Aorta (tissue), 5 donors: ENCODE measurements around the gene PDHB. TPM values are rescaled to one million over a fixed set of nuclear protein-coding genes. Genes with fewer than 3 reads are reported as not detected.
"Not testable (repeated sequence)": the region's sequence is repeated elsewhere in the genome, so short reads cannot be mapped to it uniquely, and the experiment has no call there.

ENCODE experiments used
- ATAC-seq: fragments of 200-7000 bp; cut with Tn5 transposase; one replicate; pipeline ENCODE4 v1.9.1; 2022; ENCODE audit warnings: moderate library complexity; ENCODE audit not compliant: low FRiP score
- DNase-seq, 2 donors: peaks; one replicate each; pipeline ENCODE4 v3.0.0-alpha.2; 2020
- H3K27ac ChIP-seq, 2 donors: one replicate each; pipeline ENCODE4 v1.5.1; 2013; ENCODE audit warnings: low read length in 2 of 2, mild to moderate bottlenecking in 2 of 2, moderate library complexity in 2 of 2, control low read depth in 1 of 2, inconsistent platforms in 1 of 2, low read depth in 1 of 2
- H3K27me3 ChIP-seq, 2 donors: one replicate each; pipeline ENCODE4 v1.6.1; 2013; ENCODE audit warnings: control low read depth in 1 of 2, low read length in 1 of 2, mild to moderate bottlenecking in 1 of 2, moderate library complexity in 1 of 2; ENCODE audit not compliant: insufficient read depth in 2 of 2, control insufficient read depth in 1 of 2
- H3K36me3 ChIP-seq, 2 donors: one replicate each; pipeline ENCODE4 v1.6.1; 2013; ENCODE audit warnings: control low read depth in 1 of 2, low read length in 1 of 2, mild to moderate bottlenecking in 1 of 2; ENCODE audit not compliant: insufficient read depth in 2 of 2, control insufficient read depth in 1 of 2
- H3K4me1 ChIP-seq, 2 donors: one replicate each; pipeline ENCODE4 v1.6.1; 2013; ENCODE audit warnings: low read length in 2 of 2, control low read depth in 1 of 2, mild to moderate bottlenecking in 1 of 2, moderate library complexity in 1 of 2; ENCODE audit not compliant: insufficient read depth in 2 of 2, control insufficient read depth in 1 of 2
- H3K4me3 ChIP-seq, 2 donors: one replicate each; pipeline ENCODE4 v1.5.1; 2013; ENCODE audit warnings: low read length in 2 of 2, control low read depth in 1 of 2, mild to moderate bottlenecking in 1 of 2
- H3K9me3 ChIP-seq: one replicate; pipeline ENCODE4 v1.6.1; 2013; ENCODE audit warnings: mild to moderate bottlenecking, low read length; ENCODE audit not compliant: control insufficient read depth
- WGBS, 2 donors: extraction: QIAGEN DNeasy Blood & Tissue Kit; methylation state at CpG; one replicate each; pipeline ENCODE4 v1.1.7; 2013; 5-methylcytosine and 5-hydroxymethylcytosine counted together
- intact Hi-C, 2 donors: fragments of 100-400 bp; cut with DNase I; formaldehyde crosslinking; loops; one replicate each; pipeline versions ENCODE4 v1.14.2 to v1.15.0; 2022
- polyA plus RNA-seq, 2 donors: library from polyadenylated mRNA; stranded (reverse); fragments of 200-250 nt; gene quantifications; one replicate each; pipeline ENCODE4 v1.2.3, GENCODE V29; 2013
- total RNA-seq, 2 donors: library from RNA; stranded (reverse); fragmentation: NEBNext Ultra II Directional; extraction: Animal tissue kit (Norgen Biotek cat#: 25700); gene quantifications; one replicate each; pipeline ENCODE4 v1.2.1, GENCODE V29; 2021
- donor health status: healthy with polysubstance abuse.
- donor health status: Bipolar disorder and iron deficiency.
- donor health status: DM: no; HTN: no; CAD: no.
- donor health status: DM: no; HTN: no; CAD: no.
- donor health status: DM: yes; HTN: yes; CAD: no.

The PDHB gene
- total and polyA plus RNA-seq, 4 donors, result 49.0 to 72.7 (median 59.1) TPM

DNA sequence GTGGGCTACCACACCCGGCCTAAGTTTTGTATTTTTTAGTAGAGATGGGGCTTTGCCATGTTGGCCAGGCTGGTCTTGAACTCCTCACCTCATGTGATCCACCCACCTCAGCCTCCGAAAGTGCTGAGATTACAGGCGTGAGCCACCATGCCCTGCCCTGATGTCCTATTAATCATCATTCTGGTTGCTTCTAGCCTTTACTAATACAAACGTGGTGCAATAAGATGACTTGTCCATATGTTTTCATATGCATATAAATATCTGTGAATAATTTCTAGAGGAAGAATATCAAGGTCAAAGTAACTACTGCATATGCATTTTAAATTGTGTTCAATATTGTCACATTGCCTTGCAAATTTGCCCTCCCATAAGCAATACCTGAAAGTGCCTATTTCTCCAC, 25.5 kb upstream of the PDHB start:
- Histone ChIP-seq H3K27ac (no peak overlapping the region), H3K9me3 (no peaks in the 10 kb centered on the region), H3K4me3 (no peak overlapping the region), H3K4me1 (no peaks in the 10 kb centered on the region), H3K36me3 (no peaks in the 10 kb centered on the region), H3K27me3 (no peaks in the 10 kb centered on the region)
- ATAC-seq (no peak), DNase-seq (no peak)
- intact Hi-C loops, result no loop called here
- WGBS, 2 donors, result 78 to 79% methylated on average over 4 of the region's 4 CpGs

DNA sequence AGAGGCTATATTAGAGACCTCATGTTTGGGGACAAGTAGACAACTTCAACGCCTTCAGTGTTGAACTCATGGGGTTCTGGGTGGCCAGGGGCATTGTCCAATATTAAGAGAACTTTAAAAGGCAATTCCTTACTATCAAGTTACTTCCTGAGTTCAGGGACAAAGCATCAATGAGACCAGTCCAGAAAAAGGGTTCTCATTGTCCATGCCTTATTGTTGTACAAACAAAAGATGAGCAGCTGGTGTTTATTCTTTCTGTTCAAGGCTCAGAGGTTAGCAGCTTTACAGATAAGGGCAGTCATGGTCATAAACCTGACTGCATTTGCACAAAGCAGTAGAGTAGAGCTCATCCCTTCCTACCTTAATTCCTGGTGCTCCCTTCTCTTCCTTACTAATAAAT, 18.5 kb upstream of the PDHB start:
- Histone ChIP-seq H3K4me3 (no peak overlapping the region), H3K27ac (no peak overlapping the region), H3K27me3 (no peaks in the 10 kb centered on the region), H3K9me3 (peaks cover 4% of the 10 kb centered on the region), H3K36me3 (no peaks in the 10 kb centered on the region), H3K4me1 (no peaks in the 10 kb centered on the region)
- ATAC-seq, result no peak
- intact Hi-C loops, result no loop called here
- DNase-seq, result no peak
- WGBS, 2 donors, result 66% methylated on average over 1 of the region's 1 CpG

DNA sequence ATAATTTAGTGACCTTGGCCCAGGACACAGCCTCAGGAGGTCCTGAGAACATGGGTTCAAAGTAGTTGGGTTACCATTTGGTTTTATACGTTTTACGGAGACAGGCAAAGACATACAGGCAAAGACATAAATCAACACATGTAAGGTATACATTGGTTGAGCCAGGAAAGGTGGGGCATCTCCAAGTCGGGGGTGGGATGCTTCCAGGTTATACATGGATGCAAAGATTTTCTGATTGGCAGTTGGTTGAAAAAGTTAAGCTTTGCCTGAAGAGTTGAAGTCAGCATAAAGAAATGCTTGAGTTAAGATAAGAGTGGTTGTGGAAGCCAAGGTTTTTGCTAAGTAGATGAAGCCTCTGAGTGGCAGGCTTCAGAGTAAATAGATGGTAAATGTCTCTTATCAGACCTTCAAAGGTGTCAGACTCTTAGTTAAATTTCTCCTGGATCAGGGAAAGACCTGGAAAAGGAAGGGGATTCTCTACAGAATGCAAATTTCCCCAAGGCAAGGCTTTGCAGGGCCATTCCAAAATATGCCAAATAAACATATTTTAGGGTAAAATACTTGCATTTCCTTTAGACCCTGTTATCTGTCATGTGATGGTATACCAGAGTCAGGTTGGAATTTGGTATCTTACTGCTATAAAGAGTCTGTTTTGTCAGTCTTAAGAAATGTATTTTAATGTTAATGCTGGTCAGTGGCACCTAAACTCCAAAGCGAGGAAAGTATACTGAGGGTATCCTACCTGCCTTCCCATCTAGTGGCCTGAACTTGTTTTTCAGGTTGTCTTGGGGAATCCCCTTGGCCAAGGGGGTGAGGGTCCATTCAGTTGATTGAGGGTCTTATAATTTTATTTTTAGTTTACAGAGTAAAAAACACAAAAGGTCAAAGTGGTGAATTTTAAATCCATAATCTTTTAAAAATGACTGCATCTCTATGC, 8.2 kb upstream of the PDHB start:
- Histone ChIP-seq H3K36me3 (no peaks in the 10 kb centered on the region), H3K27ac (no peak overlapping the region), H3K9me3 (no peaks in the 10 kb centered on the region), H3K4me1 (no peaks in the 10 kb centered on the region), H3K4me3 (no peak overlapping the region), H3K27me3 (no peaks in the 10 kb centered on the region)
- 64 to 67% methylated on average over 4 of the region's 4 CpGs for WGBS, 2 donors
- ATAC-seq (no peak), DNase-seq (no peak)
- intact Hi-C loops, result no loop called here

DNA sequence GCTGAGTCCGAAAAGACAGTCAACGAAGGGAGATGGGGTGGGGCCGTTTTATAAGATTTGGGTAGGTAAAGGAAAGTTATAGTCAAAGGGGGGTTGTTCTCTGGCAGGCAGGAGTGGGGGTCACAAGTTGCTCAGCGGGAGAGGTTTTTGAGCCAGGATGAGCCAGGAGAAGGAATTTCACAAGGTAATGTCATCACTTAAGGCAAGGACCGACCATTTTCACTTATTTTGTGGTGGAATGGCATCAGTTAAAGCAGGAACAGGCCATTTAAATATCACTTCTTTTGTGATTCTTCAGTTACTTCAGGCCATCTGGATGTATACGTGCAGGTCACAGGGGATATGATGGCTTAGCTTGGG, 7.3 kb upstream of the PDHB start:
- H3K9me3 ChIP-seq, H3K36me3 ChIP-seq, DNase-seq, H3K27me3 ChIP-seq, H3K27ac ChIP-seq, ATAC-seq, H3K4me1 ChIP-seq, intact Hi-C loops, H3K4me3 ChIP-seq: not testable (repeated sequence)
- WGBS, 2 donors, result 77 to 86% methylated on average over 6 of the region's 6 CpGs

DNA sequence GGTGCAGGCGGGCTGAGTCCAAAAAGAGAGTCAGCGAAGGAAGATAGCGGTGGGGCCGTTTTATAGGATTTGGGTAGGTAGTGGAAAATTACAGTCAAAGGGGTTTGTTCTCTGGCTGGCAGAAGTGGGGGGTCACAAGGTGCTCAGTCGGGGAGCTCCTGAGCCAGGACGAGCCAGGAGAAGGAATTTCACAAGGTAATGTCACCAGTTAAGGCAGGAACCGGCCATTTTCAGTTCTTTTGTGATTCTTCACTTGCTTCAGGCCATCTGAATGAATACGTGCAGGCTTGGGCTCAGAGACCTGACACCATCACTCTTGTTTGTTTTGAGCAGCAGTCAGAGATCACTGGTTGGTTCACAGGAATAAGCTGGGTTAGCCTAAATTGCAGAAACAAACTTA, 3.6 kb upstream of the PDHB start:
- intact Hi-C loops, result loop anchor here in 1 of 2 donors (10.0 kb wide), 1 partner anchor 98 kb away; the partner anchor contains the start of gene ACOX2
- not testable (repeated sequence) for H3K36me3 ChIP-seq, DNase-seq, H3K9me3 ChIP-seq, H3K4me3 ChIP-seq, H3K4me1 ChIP-seq, ATAC-seq, H3K27ac ChIP-seq, H3K27me3 ChIP-seq
- 73 to 75% methylated on average over 8 of the region's 8 CpGs for WGBS, 2 donors

DNA sequence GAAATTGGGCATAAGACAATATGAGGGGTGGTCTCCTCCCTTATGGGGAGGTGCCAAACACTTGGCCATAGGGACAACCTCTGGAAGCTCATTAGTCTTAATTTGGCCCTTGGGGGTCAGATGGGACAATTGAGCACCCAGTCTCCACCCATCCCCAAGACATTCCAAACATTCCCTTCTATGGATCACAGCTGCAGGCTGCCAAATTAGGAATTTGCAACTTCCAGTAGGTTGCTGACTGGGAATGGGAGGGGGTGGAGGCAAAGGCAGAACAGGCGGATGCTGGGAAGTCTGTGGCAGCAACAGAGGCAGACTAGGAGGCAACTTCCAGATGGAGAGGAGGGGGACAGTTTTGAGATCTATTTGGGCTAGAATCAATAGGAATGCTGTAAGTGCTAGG, 1.4 kb upstream of the PDHB start:
- no peaks in the 10 kb centered on the region for H3K27me3 ChIP-seq
- 43% methylated on average over 1 of the region's 1 CpG for WGBS, 2 donors
- peaks cover 0 to 3% of the 10 kb centered on the region in 2 donors for H3K36me3 ChIP-seq
- H3K4me3 ChIP-seq, result no peak overlapping the region
- ATAC-seq, result no peak
- peak in 1 of 2 donors; percentile 57 for DNase-seq
- intact Hi-C loops, result loop anchor here (5.0 to 10.0 kb wide), 2 partner anchors 57 to 100 kb away; partner anchors contain the start of genes KCTD6 (in 2 of the 2) and ACOX2 (in 1 of the 2)
- H3K9me3 ChIP-seq, result no peaks in the 10 kb centered on the region
- no peaks in the 10 kb centered on the region for H3K4me1 ChIP-seq
- H3K27ac ChIP-seq, result no peak overlapping the region

DNA sequence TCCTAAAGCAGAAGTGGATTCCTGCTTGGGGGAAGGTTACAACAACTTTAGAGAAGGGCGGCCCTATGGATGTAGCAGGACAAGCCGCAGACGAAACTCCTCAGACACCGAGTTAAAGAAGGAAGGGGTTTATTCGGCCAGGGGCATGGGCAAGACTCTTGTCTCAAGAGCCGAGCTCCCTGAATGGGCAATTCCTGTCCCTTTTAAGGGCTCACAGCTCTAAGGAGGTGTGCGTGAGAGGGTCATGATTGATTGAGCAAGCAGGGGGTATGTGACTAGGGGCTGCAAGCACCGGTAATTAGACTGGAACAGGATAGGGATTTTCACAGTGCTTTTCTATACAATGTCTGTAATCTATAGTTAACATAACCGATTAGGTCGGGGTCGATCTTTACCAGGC, 879 bp upstream of the PDHB start:
- ATAC-seq, result no peak
- WGBS, 2 donors, result 86 to 91% methylated on average over 11 of the region's 11 CpGs
- Histone ChIP-seq H3K36me3 (peaks cover 3% of the 10 kb centered on the region in 2 donors), H3K4me3 (no peak overlapping the region), H3K27ac (peak overlapping the region in 1 of 2 donors; percentile 56), H3K9me3 (no peaks in the 10 kb centered on the region), H3K4me1 (no peaks in the 10 kb centered on the region), H3K27me3 (no peaks in the 10 kb centered on the region)
- intact Hi-C loops, result loop anchor here (5.0 to 10.0 kb wide), 2 partner anchors 58 to 100 kb away; partner anchors contain the start of genes KCTD6 (in 2 of the 2) and ACOX2 (in 1 of the 2)
- DNase-seq, result no peak

DNA sequence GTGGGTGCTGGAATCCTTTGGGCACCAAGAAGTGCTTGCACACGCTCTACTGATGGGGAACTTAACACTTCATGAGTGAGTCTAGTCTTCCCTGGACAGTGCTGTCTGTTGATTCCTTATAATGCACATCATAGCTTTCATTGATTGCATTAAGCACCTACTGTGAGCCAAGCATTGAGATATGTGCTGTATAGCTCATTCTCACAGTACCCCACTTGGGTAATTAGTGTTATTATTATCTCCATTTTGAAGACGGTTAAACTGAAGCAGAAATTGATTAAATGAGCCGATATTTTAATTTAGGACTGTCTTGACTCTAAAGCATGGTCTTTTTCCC, 504 bp upstream of the PDHB start:
- H3K4me1 ChIP-seq, result no peaks in the 10 kb centered on the region
- WGBS, 2 donors, result 48 to 55% methylated on average over 3 of the region's 3 CpGs
- no peak overlapping the region for H3K4me3 ChIP-seq
- peak overlapping the region in 1 of 2 donors; percentile 49 for H3K27ac ChIP-seq
- intact Hi-C loops, result loop anchor here (5.0 to 10.0 kb wide), 2 partner anchors 58 to 101 kb away; partner anchors contain the start of genes KCTD6 (in 2 of the 2) and ACOX2 (in 1 of the 2)
- H3K27me3 ChIP-seq, result no peaks in the 10 kb centered on the region
- ATAC-seq (no peak), DNase-seq (no peak)
- no peaks in the 10 kb centered on the region for H3K9me3 ChIP-seq
- peaks cover 3% of the 10 kb centered on the region in 2 donors for H3K36me3 ChIP-seq

DNA sequence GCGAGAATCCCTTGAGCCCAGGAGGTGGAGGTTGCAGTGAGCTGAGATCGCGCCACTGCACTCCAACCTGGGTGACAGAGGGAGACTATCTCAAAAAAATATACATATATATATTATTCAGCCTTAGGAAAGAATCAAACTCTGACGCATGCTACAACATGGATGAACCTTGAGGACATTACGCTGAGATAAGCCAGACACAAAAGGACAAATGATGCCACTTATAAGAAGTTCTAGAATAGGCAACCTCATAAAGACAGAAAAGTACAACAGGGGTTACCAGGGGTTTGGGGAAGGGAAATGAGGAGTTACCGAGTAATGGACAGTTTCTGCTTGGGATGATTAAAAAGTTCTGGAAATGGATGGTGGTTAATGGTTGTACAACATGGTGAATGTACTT, 727 bp downstream of the PDHB start:
- Histone ChIP-seq H3K9me3 (no peaks in the 10 kb centered on the region), H3K4me3 (peak overlapping the region; percentile 32 to 55), H3K4me1 (no peaks in the 10 kb centered on the region), H3K27me3 (no peaks in the 10 kb centered on the region), H3K27ac (no peak overlapping the region), H3K36me3 (peaks cover 3 to 4% of the 10 kb centered on the region in 2 donors)
- WGBS, 2 donors, result 51 to 61% methylated on average over 6 of the region's 6 CpGs
- intact Hi-C loops, result loop anchor here (5.0 to 10.0 kb wide), 2 partner anchors 59 to 102 kb away; partner anchors contain the start of genes KCTD6 (in 2 of the 2) and ACOX2 (in 1 of the 2)
- DNase-seq (no peak), ATAC-seq (no peak)
